ENCODE measurements around the gene TIAM1.

TIAM1 gene

GRCh38 chr21:31159808-31160207, 184.3 kb downstream of the TIAM1 start:
- H3K9ac ChIP-seq (ENCODE audit: low read length): no peak overlapping the region

GRCh38 chr21:31158789-31159581, 185.1 kb downstream of the TIAM1 start:
- Histone ChIP-seq H3K14ac (ENCODE audit: low read length) (no peak overlapping the region), H3K9me3 (ENCODE audit: insufficient read depth, low read depth, low read length) (peaks cover 2% of the 10 kb centered on the region), H3K4me2 (ENCODE audit: low read length) (no peak overlapping the region), H3K27me3 (ENCODE audit: insufficient read depth, low read length) (no peaks in the 10 kb centered on the region), H4K12ac (ENCODE audit: low read depth, low read length) (no peak overlapping the region), H3K79me2 (ENCODE audit: control insufficient read depth, insufficient read depth, low read length, poor library complexity) (no peaks in the 10 kb centered on the region), H2BK12ac (ENCODE audit: low read length) (no peak overlapping the region), H3K36me3 (ENCODE audit: control insufficient read depth in 1 of 2, insufficient read depth in 2 of 2, low read length in 2 of 2) (peaks cover 0 to 2% of the 10 kb centered on the region in 2 experiments), H2AFZ (ENCODE audit: insufficient read depth, low read length, poor library complexity) (no peak overlapping the region), H2BK120ac (ENCODE audit: insufficient read depth, low read length, poor library complexity) (no peak overlapping the region), H4K91ac (ENCODE audit: low read depth, low read length) (no peak overlapping the region), H4K8ac (ENCODE audit: low read depth, low read length) (no peak overlapping the region), H3K4me1 (ENCODE audit: control insufficient read depth in 1 of 2, insufficient read depth in 2 of 2, low read length in 2 of 2) (peaks cover 6 to 7% of the 10 kb centered on the region in 2 experiments), H3K9ac (ENCODE audit: low read length) (no peak overlapping the region), H3K23ac (ENCODE audit: low read length) (no peak overlapping the region), H2AK5ac (ENCODE audit: low read length) (no peak overlapping the region), H3K4ac (ENCODE audit: low read depth, low read length) (no peak overlapping the region), H3K79me1 (ENCODE audit: low read length) (no peaks in the 10 kb centered on the region), H3K27ac (ENCODE audit: low read depth, low read length) (no peak overlapping the region), H3K4me3 (ENCODE audit: low read depth, low read length) (no peak overlapping the region), H2BK5ac (ENCODE audit: low read depth, low read length, poor library complexity) (no peak overlapping the region), H3K18ac (ENCODE audit: low read length) (no peak overlapping the region)
- DNase-seq: no peak
- no CpG with 5 or more reads among the region's 8 CpGs for WGBS (ENCODE audit: extremely low coverage, insufficient coverage, insufficient read length)

More at GRCh38 chr21:31159808-31160207, 184.3 kb downstream of the TIAM1 start:
- H3K36me3 ChIP-seq (ENCODE audit: control insufficient read depth in 1 of 2, insufficient read depth in 2 of 2, low read length in 2 of 2): peaks cover 0 to 2% of the 10 kb centered on the region in 2 experiments
- H2BK5ac ChIP-seq (ENCODE audit: low read depth, low read length, poor library complexity): no peak overlapping the region
- no peak overlapping the region for H2BK120ac ChIP-seq (ENCODE audit: insufficient read depth, low read length, poor library complexity)
- no CpG with 5 or more reads among the region's 5 CpGs for WGBS (ENCODE audit: extremely low coverage, insufficient coverage, insufficient read length)
- H4K12ac ChIP-seq (ENCODE audit: low read depth, low read length): no peak overlapping the region
- H2AK5ac ChIP-seq (ENCODE audit: low read length): no peak overlapping the region
- no peak overlapping the region for H4K91ac ChIP-seq (ENCODE audit: low read depth, low read length)
- H4K8ac ChIP-seq (ENCODE audit: low read depth, low read length): no peak overlapping the region
- no peak overlapping the region for H3K14ac ChIP-seq (ENCODE audit: low read length)
- H2BK12ac ChIP-seq (ENCODE audit: low read length): no peak overlapping the region
- H3K4me2 ChIP-seq (ENCODE audit: low read length): no peak overlapping the region
- H3K4me1 ChIP-seq (ENCODE audit: control insufficient read depth in 1 of 2, insufficient read depth in 2 of 2, low read length in 2 of 2): peaks cover 6 to 7% of the 10 kb centered on the region in 2 experiments
- H3K79me2 ChIP-seq (ENCODE audit: control insufficient read depth, insufficient read depth, low read length, poor library complexity): no peaks in the 10 kb centered on the region
- H3K27ac ChIP-seq (ENCODE audit: low read depth, low read length): no peak overlapping the region
- H3K27me3 ChIP-seq (ENCODE audit: insufficient read depth, low read length): no peaks in the 10 kb centered on the region
- H2AFZ ChIP-seq (ENCODE audit: insufficient read depth, low read length, poor library complexity): no peak overlapping the region
- H3K23ac ChIP-seq (ENCODE audit: low read length): no peak overlapping the region
- no peaks in the 10 kb centered on the region for H3K79me1 ChIP-seq (ENCODE audit: low read length)
- H3K9me3 ChIP-seq (ENCODE audit: insufficient read depth, low read depth, low read length): peaks cover 2% of the 10 kb centered on the region
- no peak overlapping the region for H3K4me3 ChIP-seq (ENCODE audit: low read depth, low read length)
- no peak overlapping the region for H3K4ac ChIP-seq (ENCODE audit: low read depth, low read length)
- no peak for DNase-seq
- H3K18ac ChIP-seq (ENCODE audit: low read length): no peak overlapping the region

- H3K4ac ChIP-seq (ENCODE audit: low read depth, low read length): no peak overlapping the region
- H3K79me2 ChIP-seq (ENCODE audit: control insufficient read depth, insufficient read depth, low read length, poor library complexity): no peaks in the 10 kb centered on the region
- peaks cover 0 to 2% of the 10 kb centered on the region in 2 experiments for H3K36me3 ChIP-seq (ENCODE audit: control insufficient read depth in 1 of 2, insufficient read depth in 2 of 2, low read length in 2 of 2)
- no peak overlapping the region for H3K23ac ChIP-seq (ENCODE audit: low read length)
- no peaks in the 10 kb centered on the region for H3K27me3 ChIP-seq (ENCODE audit: insufficient read depth, low read length)
- no peak overlapping the region for H4K12ac ChIP-seq (ENCODE audit: low read depth, low read length)
- no peak overlapping the region for H3K27ac ChIP-seq (ENCODE audit: low read depth, low read length)
- H2AK5ac ChIP-seq (ENCODE audit: low read length): no peak overlapping the region
- peaks cover 6 to 7% of the 10 kb centered on the region in 2 experiments for H3K4me1 ChIP-seq (ENCODE audit: control insufficient read depth in 1 of 2, insufficient read depth in 2 of 2, low read length in 2 of 2)
- H3K4me2 ChIP-seq (ENCODE audit: low read length): no peak overlapping the region
- no peak overlapping the region for H2BK12ac ChIP-seq (ENCODE audit: low read length)
- peaks cover 2% of the 10 kb centered on the region for H3K9me3 ChIP-seq (ENCODE audit: insufficient read depth, low read depth, low read length)
- peak; percentile 11 to 38 for DNase-seq
- no peak overlapping the region for H3K4me3 ChIP-seq (ENCODE audit: low read depth, low read length)
- no peak overlapping the region for H4K8ac ChIP-seq (ENCODE audit: low read depth, low read length)
- no peak overlapping the region for H3K14ac ChIP-seq (ENCODE audit: low read length)
- no peak overlapping the region for H2BK120ac ChIP-seq (ENCODE audit: insufficient read depth, low read length, poor library complexity)
- no peak overlapping the region for H3K18ac ChIP-seq (ENCODE audit: low read length)
- H4K91ac ChIP-seq (ENCODE audit: low read depth, low read length): no peak overlapping the region
- no peaks in the 10 kb centered on the region for H3K79me1 ChIP-seq (ENCODE audit: low read length)
- no peak overlapping the region for H2BK5ac ChIP-seq (ENCODE audit: low read depth, low read length, poor library complexity)
- no CpG with 5 or more reads among the region's 5 CpGs for WGBS (ENCODE audit: extremely low coverage, insufficient coverage, insufficient read length)
- no peak overlapping the region for H3K9ac ChIP-seq (ENCODE audit: low read length)
- H2AFZ ChIP-seq (ENCODE audit: insufficient read depth, low read length, poor library complexity): no peak overlapping the region
These were observed 186.3 kb downstream of the TIAM1 start for GRCh38 chr21:31157756-31158155.

GRCh38 chr21:31156662-31157061, 187.4 kb downstream of the TIAM1 start:
- Histone ChIP-seq H3K27ac (ENCODE audit: low read depth, low read length) (no peak overlapping the region), H3K36me3 (ENCODE audit: control insufficient read depth in 1 of 2, insufficient read depth in 2 of 2, low read length in 2 of 2) (peaks cover 0 to 2% of the 10 kb centered on the region in 2 experiments)
- no CpG with 5 or more reads among the region's 2 CpGs for WGBS (ENCODE audit: extremely low coverage, insufficient coverage, insufficient read length)

More at GRCh38 chr21:31156662-31157061, 187.4 kb downstream of the TIAM1 start:
- Histone ChIP-seq H2AFZ (ENCODE audit: insufficient read depth, low read length, poor library complexity) (no peak overlapping the region), H3K9me3 (ENCODE audit: insufficient read depth, low read depth, low read length) (peaks cover 2% of the 10 kb centered on the region), H2BK120ac (ENCODE audit: insufficient read depth, low read length, poor library complexity) (no peak overlapping the region), H4K8ac (ENCODE audit: low read depth, low read length) (no peak overlapping the region), H3K23ac (ENCODE audit: low read length) (no peak overlapping the region), H3K18ac (ENCODE audit: low read length) (no peak overlapping the region), H2BK12ac (ENCODE audit: low read length) (no peak overlapping the region), H3K9ac (ENCODE audit: low read length) (no peak overlapping the region), H3K4ac (ENCODE audit: low read depth, low read length) (no peak overlapping the region), H3K27me3 (ENCODE audit: insufficient read depth, low read length) (no peaks in the 10 kb centered on the region), H2BK5ac (ENCODE audit: low read depth, low read length, poor library complexity) (no peak overlapping the region), H3K79me1 (ENCODE audit: low read length) (no peaks in the 10 kb centered on the region), H3K14ac (ENCODE audit: low read length) (no peak overlapping the region), H3K79me2 (ENCODE audit: control insufficient read depth, insufficient read depth, low read length, poor library complexity) (no peaks in the 10 kb centered on the region), H4K91ac (ENCODE audit: low read depth, low read length) (no peak overlapping the region), H3K4me3 (ENCODE audit: low read depth, low read length) (no peak overlapping the region), H2AK5ac (ENCODE audit: low read length) (no peak overlapping the region), H3K4me2 (ENCODE audit: low read length) (no peak overlapping the region), H3K4me1 (ENCODE audit: control insufficient read depth in 1 of 2, insufficient read depth in 2 of 2, low read length in 2 of 2) (peaks cover 6 to 7% of the 10 kb centered on the region in 2 experiments), H4K12ac (ENCODE audit: low read depth, low read length) (no peak overlapping the region)
- DNase-seq: no peak

Measured in trophoblast cell (in vitro differentiated cells and primary cell).